Dendritic cell treated with granulocyte-macrophage colony-stimulating factor and Interleukin-4, amounts not matched to agents 40 ng/mL and 50 ng/mL, for 4 days (primary cell): ENCODE measurements around the gene BORCS5.
"Not testable (repeated sequence)": the region's sequence is repeated elsewhere in the genome, so short reads cannot be mapped to it uniquely, and the experiment has no call there.

Source experiments
- H3K27ac Mint-ChIP-seq: one replicate; pipeline ENCODE4 v1.8.0; 2022; ENCODE audit warnings: mild to moderate bottlenecking, mixed read lengths
- H3K27me3 Mint-ChIP-seq: one replicate; pipeline ENCODE4 v1.8.0; 2022; ENCODE audit warnings: mild to moderate bottlenecking, mixed read lengths
- H3K36me3 Mint-ChIP-seq: one replicate; pipeline ENCODE4 v1.8.0; 2022; ENCODE audit warnings: low read depth, mixed read lengths
- H3K4me1 Mint-ChIP-seq: one replicate; pipeline ENCODE4 v1.8.0; 2022; ENCODE audit warnings: low read depth, mixed read lengths
- H3K4me3 Mint-ChIP-seq: one replicate; pipeline ENCODE4 v1.8.0; 2022; ENCODE audit warnings: mild to moderate bottlenecking, moderate library complexity, mixed read lengths
- H3K9me3 Mint-ChIP-seq: one replicate; pipeline ENCODE4 v1.8.0; 2022; ENCODE audit warnings: mixed read lengths
- intact Hi-C: fragments of 100-400 bp; cut with micrococcal nuclease; formaldehyde crosslinking; loops from one replicate; pipeline ENCODE4 v1.15.0; 2022

The BORCS5 gene

GRCh38 chr12:12419165-12419564, 62.3 kb downstream of the BORCS5 start:
- Mint-ChIP-seq H3K9me3 (peaks cover 31% of the 10 kb centered on the region), H3K36me3 (peaks cover 33% of the 10 kb centered on the region)
- H3K4me1 Mint-ChIP-seq, H3K27ac Mint-ChIP-seq, H3K27me3 Mint-ChIP-seq, intact Hi-C loops, H3K4me3 Mint-ChIP-seq: not testable (repeated sequence)

- peaks cover 36% of the 10 kb centered on the region for H3K9me3 Mint-ChIP-seq
- no peak overlapping the region for H3K4me3 Mint-ChIP-seq
- H3K36me3 Mint-ChIP-seq = peaks cover 40% of the 10 kb centered on the region
- H3K4me1 Mint-ChIP-seq = no peaks in the 10 kb centered on the region
- no peaks in the 10 kb centered on the region for H3K27me3 Mint-ChIP-seq
- H3K27ac Mint-ChIP-seq = no peak overlapping the region
- intact Hi-C loops = no loop called here
Observed at GRCh38 chr12:12423367-12423766, 66.5 kb downstream of the BORCS5 start.

DNA sequence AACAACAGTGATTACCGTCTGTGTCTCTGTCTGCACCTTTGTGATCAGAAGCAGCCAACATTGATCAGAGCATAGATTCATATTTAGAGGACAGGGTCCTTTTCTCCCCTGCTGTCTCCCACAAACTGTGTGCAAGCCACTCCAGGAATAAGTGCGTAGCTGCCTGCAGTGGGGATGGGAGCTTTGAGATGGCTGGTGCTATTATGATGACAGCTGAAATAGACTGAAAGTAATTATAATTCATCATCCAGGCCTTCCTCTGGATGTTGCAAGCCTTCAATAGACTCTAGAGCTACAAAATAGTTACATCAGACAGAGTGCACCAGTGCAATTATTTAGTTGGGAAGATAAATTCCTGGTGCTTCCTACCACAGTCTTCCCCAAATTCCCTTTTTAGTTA, 68.1 kb downstream of the BORCS5 start:
- H3K9me3 Mint-ChIP-seq = peaks cover 36% of the 10 kb centered on the region
- no peaks in the 10 kb centered on the region for H3K27me3 Mint-ChIP-seq
- intact Hi-C loops = no loop called here
- no peak overlapping the region for H3K4me3 Mint-ChIP-seq
- H3K27ac Mint-ChIP-seq = no peak overlapping the region
- peaks cover 32% of the 10 kb centered on the region for H3K36me3 Mint-ChIP-seq
- H3K4me1 Mint-ChIP-seq = no peaks in the 10 kb centered on the region

- peaks cover 33% of the 10 kb centered on the region for H3K9me3 Mint-ChIP-seq
- H3K4me1 Mint-ChIP-seq = no peaks in the 10 kb centered on the region
- H3K36me3 Mint-ChIP-seq = peaks cover 30% of the 10 kb centered on the region
- no peaks in the 10 kb centered on the region for H3K27me3 Mint-ChIP-seq
- intact Hi-C loops = no loop called here
- no peak overlapping the region for H3K4me3 Mint-ChIP-seq
- no peak overlapping the region for H3K27ac Mint-ChIP-seq
Observed at GRCh38 chr12:12425616-12426015, 68.7 kb downstream of the BORCS5 start.

DNA sequence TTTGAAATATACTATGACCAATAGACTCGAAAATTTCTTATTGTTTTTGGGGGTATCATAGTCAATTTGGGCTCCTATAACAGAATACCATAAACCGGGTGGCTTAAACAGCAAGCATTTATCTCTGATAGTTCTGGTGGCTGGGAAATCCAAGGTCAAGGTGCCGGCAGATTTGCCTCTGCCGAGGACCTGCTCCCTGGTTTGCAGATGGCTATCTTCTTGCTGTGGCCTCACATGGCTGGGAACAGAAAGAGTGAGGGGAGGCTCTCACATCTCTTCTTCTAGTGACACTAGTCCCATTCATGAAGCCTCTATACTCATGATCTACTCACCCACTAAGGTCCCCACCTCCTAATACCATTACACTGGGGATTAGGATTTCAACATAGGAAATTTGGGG, 70.7 kb downstream of the BORCS5 start:
- H3K36me3 Mint-ChIP-seq = peaks cover 20% of the 10 kb centered on the region
- H3K27me3 Mint-ChIP-seq = no peaks in the 10 kb centered on the region
- peaks cover 16% of the 10 kb centered on the region for H3K9me3 Mint-ChIP-seq
- intact Hi-C loops = no loop called here
- H3K4me1 Mint-ChIP-seq = no peaks in the 10 kb centered on the region
- no peak overlapping the region for H3K4me3 Mint-ChIP-seq
- H3K27ac Mint-ChIP-seq = no peak overlapping the region

- H3K36me3 Mint-ChIP-seq = peaks cover 18% of the 10 kb centered on the region
- H3K4me1 Mint-ChIP-seq = no peaks in the 10 kb centered on the region
- H3K27me3 Mint-ChIP-seq = no peaks in the 10 kb centered on the region
- intact Hi-C loops = no loop called here
- H3K9me3 Mint-ChIP-seq = peaks cover 15% of the 10 kb centered on the region
- no peak overlapping the region for H3K4me3 Mint-ChIP-seq
- H3K27ac Mint-ChIP-seq = no peak overlapping the region
Observed at GRCh38 chr12:12428047-12428446, 71.2 kb downstream of the BORCS5 start.

GRCh38 chr12:12428961-12429657, 72.2 kb downstream of the BORCS5 start:
- intact Hi-C loops = no loop called here
- Mint-ChIP-seq H3K9me3 (peaks cover 5% of the 10 kb centered on the region), H3K27ac (no peak overlapping the region), H3K4me1 (no peaks in the 10 kb centered on the region), H3K4me3 (no peak overlapping the region), H3K27me3 (no peaks in the 10 kb centered on the region), H3K36me3 (peaks cover 8% of the 10 kb centered on the region)

DNA sequence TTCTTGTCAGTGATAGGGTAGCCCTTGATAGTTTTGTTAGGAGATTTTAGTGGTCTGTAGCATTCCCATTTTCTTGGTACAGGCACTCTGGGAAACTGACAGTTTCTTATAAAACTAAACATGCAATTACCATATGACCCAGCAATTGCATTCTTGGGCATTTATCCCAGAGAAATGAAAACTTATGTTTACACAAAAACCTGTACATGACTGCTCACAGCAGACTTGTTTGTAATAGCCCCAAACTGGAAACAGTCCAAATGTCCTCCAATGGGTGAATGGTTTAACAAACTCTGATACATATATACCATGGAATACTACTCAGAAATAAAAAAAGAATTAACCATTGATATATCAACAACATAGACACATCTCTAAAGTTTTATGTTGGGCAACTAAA, 75.5 kb downstream of the BORCS5 start:
- intact Hi-C loops = no loop called here
- no peak overlapping the region for H3K4me3 Mint-ChIP-seq
- peaks cover 6% of the 10 kb centered on the region for H3K9me3 Mint-ChIP-seq
- no peaks in the 10 kb centered on the region for H3K27me3 Mint-ChIP-seq
- no peaks in the 10 kb centered on the region for H3K4me1 Mint-ChIP-seq
- no peak overlapping the region for H3K27ac Mint-ChIP-seq
- H3K36me3 Mint-ChIP-seq = peaks cover 7% of the 10 kb centered on the region

DNA sequence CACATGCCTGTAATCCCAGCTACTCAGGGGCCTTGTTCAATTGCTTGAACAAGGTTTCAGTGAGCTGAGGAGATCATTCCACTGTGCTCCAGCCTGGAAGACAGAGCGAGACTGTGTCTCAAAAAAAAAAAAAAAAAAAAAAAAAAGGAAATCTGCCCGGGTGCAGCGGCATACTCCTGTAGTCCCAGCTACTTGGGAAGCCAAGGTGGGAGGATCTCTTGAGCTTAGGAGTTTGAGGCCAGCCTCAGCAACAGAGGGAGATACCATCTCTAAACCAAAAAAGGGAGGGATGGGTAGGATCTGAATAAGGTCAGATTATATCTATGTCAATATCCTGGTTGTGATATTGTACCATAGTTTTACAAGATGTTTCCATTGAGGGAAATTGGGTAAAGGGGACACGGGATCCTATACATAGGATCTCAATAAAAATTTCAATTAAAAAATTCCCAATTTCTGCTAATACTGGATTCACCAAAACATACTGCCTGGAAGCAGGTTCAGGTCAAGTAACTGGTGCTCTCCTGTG, 76.4 kb downstream of the BORCS5 start:
- no peaks in the 10 kb centered on the region for H3K27me3 Mint-ChIP-seq
- H3K36me3 Mint-ChIP-seq = peaks cover 12% of the 10 kb centered on the region
- no peak overlapping the region for H3K4me3 Mint-ChIP-seq
- H3K27ac Mint-ChIP-seq = no peak overlapping the region
- no peaks in the 10 kb centered on the region for H3K4me1 Mint-ChIP-seq
- peaks cover 7% of the 10 kb centered on the region for H3K9me3 Mint-ChIP-seq
- intact Hi-C loops = no loop called here

- Mint-ChIP-seq H3K4me3 (no peak overlapping the region), H3K27ac (no peak overlapping the region), H3K36me3 (peaks cover 12% of the 10 kb centered on the region), H3K9me3 (peaks cover 7% of the 10 kb centered on the region), H3K27me3 (no peaks in the 10 kb centered on the region), H3K4me1 (no peaks in the 10 kb centered on the region)
- intact Hi-C loops = no loop called here
Observed at GRCh38 chr12:12436831-12437345, 80.0 kb downstream of the BORCS5 start.

GRCh38 chr12:12439636-12440035, 82.8 kb downstream of the BORCS5 start:
- intact Hi-C loops = no loop called here
- Mint-ChIP-seq H3K4me1 (no peaks in the 10 kb centered on the region), H3K27ac (no peak overlapping the region), H3K27me3 (no peaks in the 10 kb centered on the region), H3K36me3 (peaks cover 12% of the 10 kb centered on the region), H3K9me3 (peaks cover 7% of the 10 kb centered on the region), H3K4me3 (no peak overlapping the region)

DNA sequence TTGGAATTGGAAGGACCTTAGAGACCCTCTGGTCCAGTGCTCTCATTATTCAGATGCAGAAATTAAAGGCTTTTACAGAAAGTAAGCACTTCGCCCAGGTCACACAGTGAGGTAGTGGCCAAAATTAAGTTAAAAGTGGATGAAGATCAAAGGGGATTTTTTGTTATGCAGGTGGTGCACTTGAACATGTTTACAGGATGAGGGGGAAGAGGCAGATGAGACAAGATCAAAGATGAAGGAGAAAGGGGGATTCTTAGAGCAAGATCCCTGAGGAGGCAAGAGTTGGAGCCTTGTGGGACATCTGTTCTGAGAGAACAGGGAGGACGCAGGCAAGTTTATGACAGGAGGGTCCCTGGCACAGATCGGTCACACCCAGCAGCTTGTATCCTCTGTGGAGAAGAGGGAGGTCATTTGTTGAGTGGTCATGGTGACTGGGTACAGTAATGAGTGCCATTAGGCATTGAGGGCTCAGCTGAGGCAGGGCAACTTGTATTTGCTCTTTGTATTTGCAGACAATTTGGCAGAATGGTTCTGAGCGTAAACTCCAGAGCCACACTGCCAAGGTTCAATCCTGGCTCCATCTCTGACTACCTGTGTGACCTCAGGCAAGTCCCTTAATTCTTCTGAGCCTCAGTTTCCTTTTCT, 84.0 kb downstream of the BORCS5 start:
- intact Hi-C loops = no loop called here
- no peak overlapping the region for H3K27ac Mint-ChIP-seq
- H3K9me3 Mint-ChIP-seq = peaks cover 7% of the 10 kb centered on the region
- no peaks in the 10 kb centered on the region for H3K27me3 Mint-ChIP-seq
- H3K4me3 Mint-ChIP-seq = no peak overlapping the region
- H3K4me1 Mint-ChIP-seq = peaks cover 1% of the 10 kb centered on the region
- H3K36me3 Mint-ChIP-seq = peaks cover 14% of the 10 kb centered on the region

DNA sequence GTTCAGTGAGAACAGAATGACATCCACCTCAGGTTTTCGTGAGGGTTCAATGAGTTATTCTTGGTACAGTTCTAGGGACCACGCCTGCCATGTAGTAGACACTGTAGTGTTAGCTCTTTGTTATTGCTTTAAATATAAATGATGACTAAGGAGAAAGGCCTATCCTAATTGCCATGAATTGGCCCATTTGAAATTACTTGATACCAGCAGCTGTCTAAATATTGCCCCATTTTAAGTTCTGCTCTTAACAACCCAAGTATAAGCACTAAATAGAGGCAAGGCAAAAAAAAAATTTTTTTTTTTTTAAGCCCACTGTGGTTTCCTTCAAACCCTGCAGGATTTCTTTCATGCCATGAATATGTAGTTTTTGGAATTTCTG, 84.5 kb downstream of the BORCS5 start:
- intact Hi-C loops = no loop called here

DNA sequence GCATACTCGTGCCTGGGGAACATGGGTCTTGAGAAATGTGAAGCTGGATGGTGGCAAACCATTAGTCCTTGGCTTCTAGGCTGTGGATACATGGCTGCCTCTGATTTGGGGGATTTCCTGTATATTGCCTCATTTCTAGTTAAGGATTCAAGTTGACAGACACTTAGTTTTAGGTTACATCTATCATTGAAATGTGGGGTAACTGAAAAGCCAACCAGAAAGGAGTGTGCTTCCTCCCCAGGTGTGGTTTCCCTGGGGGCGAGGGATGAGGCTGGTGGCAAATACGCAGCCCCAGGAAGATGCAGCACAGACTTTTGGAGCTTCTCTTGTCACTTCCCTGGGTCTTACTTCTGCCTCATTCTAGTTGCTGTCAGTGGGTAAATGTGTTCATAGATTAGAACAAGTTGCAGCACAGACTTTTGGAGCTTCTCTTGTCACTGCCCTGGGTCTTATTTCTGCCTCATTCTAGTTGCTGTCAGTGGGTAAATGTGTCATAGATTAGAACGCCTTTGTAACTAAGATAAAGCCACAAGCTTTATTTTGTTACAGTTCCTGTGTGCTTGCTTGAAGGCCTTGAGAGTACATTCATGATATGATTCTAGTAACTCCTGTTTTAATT, 85.1 kb downstream of the BORCS5 start:
- Mint-ChIP-seq H3K36me3 (peaks cover 13% of the 10 kb centered on the region), H3K9me3 (peaks cover 5% of the 10 kb centered on the region), H3K4me3 (no peak overlapping the region), H3K27me3 (no peaks in the 10 kb centered on the region), H3K4me1 (peaks cover 12% of the 10 kb centered on the region), H3K27ac (no peak overlapping the region)
- intact Hi-C loops = no loop called here

More for the DNA sequence above, 84.5 kb downstream of the BORCS5 start:
- H3K36me3 Mint-ChIP-seq = peaks cover 16% of the 10 kb centered on the region
- H3K9me3 Mint-ChIP-seq = peaks cover 7% of the 10 kb centered on the region
- H3K4me3 Mint-ChIP-seq = no peak overlapping the region
- H3K27me3 Mint-ChIP-seq = no peaks in the 10 kb centered on the region
- peaks cover 7% of the 10 kb centered on the region for H3K4me1 Mint-ChIP-seq
- no peak overlapping the region for H3K27ac Mint-ChIP-seq
